ENCODE measurements around the gene ZER1.
"Not testable (repeated sequence)": the region's sequence is repeated elsewhere in the genome, so short reads cannot be mapped to it uniquely, and the experiment has no call there.

The ZER1 gene

GRCh38 chr9:128771745-128772519, at the start of gene ZER1:
TSS of gene ZER1 (minus strand) at chr9:128771927. CDS start at chr9:128755565, 16,362 bp downstream.
- peak; percentile 40 for DNase-seq

- no peak for DNase-seq
Measured at GRCh38 chr9:128820665-128821583, 49.2 kb upstream of the ZER1 start.

DNA sequence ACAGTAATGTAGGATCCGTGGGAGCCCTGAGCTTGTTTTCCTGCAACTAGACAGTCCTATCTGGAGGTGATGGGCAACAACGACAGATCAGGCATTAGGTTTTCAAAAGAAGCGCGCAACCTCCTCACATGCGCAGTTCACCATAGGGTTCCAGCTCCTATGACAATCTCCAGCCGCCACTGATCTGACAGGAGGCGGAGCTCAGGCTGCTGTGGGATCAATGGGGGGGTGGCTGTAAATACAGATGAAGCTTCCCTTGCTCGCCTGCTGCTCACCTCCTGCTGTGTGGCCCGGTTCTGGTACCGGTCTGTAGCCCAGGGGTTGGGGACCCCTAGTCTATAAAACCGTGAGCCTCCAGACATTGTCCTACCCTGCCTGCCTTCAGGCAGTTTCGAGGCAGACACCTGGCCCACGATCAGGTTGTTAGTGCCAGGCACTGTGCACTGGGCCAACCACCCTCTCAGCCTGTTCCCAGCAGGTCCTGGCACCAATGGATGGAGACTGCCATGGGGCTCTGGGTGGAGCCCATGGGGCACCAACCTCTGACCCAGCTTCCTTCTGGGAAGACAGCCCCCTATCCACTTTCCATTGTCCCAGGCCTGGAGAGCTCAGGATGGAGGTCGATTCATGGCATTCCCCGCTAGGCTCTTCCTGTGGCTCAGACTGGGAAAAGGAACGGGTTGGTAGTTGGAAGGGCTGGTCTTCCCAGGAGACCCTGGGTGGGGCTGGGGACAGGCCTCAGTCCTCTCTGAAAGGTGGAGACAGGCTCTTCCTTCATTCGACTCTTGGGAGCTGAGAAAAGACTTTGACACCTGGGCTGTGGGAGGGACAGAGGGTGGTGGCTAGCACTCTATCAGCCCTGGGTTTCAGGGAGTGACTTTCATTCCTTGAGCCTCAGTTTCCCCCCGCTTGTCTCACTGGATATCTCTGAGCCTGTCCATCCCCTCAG, 48.3 kb upstream of the ZER1 start:
- no peak for DNase-seq

DNA sequence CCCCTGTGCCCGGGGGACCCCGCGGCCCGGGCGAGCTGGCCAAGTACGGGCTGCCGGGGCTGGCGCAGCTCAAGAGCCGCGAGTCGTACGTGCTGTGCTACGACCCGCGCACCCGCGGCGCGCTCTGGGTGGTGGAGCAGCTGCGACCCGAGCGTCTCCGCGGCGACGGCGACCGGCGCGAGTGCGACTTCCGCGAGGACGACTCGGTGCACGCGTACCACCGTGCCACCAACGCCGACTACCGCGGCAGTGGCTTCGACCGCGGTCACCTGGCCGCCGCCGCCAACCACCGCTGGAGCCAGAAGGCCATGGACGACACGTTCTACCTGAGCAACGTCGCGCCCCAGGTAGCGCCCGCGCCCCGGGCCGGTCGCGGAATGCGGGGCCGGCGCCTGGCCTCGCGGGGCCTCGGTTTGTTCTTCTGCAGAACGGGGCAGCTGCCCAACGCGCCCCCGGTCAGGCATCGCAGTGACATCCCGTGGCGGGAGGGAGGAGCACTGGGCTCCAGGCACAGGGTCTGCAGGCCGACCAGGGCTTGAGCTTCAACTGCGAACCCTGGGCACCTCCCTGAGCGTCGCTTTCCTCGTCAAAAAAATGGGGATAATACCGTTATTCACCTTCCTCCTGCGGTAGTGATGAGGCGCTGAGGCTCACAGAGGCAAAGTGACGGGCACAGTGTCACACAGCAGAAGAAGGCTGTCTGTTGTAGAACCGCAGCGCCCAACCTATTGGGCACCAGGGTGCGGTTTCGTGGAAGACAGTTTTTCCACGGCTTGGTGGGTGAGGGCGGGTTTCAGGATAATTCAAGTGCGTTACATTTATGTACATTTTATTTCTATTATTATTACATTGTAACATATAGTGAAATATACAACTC, 47.4 kb upstream of the ZER1 start:
- no peak for DNase-seq

- DNase-seq: peak; percentile 69
Measured at GRCh38 chr9:128818099-128818838, 46.5 kb upstream of the ZER1 start, which contains the start of gene ENDOG. TSS of gene ENDOG (plus strand) at chr9:128818500. CDS start at chr9:128818685, 185 bp downstream.

- DNase-seq: no peak
Measured at GRCh38 chr9:128810873-128811272, 39.1 kb upstream of the ZER1 start.

GRCh38 chr9:128809831-128810230, 38.1 kb upstream of the ZER1 start:
- no peak for DNase-seq

GRCh38 chr9:128809036-128809599, 37.4 kb upstream of the ZER1 start:
- no peak for DNase-seq

GRCh38 chr9:128808543-128808942, 36.8 kb upstream of the ZER1 start:
- no peak for DNase-seq

DNA sequence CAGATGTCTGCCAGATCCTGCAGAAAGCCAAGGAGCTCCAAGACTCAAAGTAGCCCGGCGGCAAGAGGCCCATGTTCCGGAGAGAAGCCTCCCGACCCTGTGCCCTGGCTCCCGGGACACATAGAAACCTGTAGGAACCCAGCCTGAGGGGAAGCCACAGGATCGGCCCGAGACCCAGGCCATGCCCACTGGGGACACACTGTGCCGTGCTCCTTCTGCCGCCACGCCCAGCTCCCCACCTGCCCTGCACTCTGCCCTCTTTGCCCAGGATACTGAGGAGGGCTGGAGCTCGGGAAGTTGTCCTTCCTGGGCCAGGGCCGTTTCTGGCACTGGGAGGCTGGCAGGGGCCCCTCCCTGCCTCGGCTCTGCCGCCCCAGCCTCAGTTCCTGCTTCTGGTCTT, 36.1 kb upstream of the ZER1 start:
- DNase-seq: no peak

DNA sequence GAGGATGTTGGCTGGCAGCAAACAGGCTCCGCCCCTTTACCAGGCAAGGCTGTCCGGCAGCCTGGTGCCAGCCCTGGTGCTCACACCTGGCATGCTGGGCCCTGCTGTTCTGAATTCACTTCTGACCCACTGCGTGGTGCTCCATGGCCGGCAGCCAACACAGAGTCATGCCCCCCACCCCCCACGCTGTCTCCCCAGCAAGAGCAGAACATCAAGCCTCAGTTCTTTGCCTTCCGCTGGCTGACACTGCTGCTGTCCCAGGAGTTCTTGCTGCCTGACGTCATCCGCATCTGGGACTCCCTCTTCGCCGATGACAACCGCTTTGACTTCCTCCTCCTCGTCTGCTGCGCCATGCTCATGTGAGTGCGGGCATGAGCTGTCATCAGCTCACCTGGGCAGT, 33.9 kb upstream of the ZER1 start:
- DNase-seq: no peak

- DNase-seq: no peak
Measured at GRCh38 chr9:128802482-128802881, 30.8 kb upstream of the ZER1 start.

DNA sequence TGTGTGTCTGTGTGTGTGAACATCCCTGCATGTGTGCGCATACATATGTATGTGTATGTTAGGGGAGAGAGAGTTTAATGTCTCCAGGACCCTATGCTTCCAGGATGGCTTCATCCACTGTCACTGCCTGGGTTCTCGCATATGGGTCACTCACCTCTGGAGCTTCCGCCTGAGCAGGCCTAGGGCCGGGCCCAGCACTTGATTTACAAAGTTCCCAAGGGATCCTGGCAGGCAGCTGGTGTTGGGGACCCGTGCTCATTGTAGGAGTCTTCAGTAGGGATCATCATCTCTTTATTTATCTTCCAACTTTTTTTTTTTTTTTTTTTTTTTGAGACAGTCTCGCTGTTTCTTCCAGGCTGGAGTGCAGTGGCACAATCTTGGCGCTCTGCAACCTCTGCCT, 28.3 kb upstream of the ZER1 start:
- DNase-seq: no peak

DNA sequence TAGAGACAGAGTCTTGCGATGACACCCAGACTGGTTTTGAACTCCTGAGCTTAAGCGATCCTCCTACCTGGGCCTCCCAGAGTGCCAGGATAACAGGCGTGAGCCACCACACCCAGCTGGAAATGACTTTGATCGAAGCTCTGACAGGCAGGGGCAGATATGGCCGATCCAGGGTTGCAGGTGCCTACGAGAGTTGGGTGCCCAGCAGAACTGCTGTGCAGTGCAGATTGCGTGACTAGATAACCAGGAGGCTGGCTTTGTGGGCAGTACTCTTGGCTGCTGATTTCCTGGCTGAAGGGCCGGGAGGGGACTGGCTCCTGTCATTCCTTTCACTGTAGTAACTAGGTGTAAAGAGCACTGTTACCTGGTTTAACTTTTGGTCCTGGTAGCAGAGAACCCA, 27.2 kb upstream of the ZER1 start:
- DNase-seq: no peak

- DNase-seq: not testable (repeated sequence)
Measured at GRCh38 chr9:128794961-128795360, 23.2 kb upstream of the ZER1 start.

DNA sequence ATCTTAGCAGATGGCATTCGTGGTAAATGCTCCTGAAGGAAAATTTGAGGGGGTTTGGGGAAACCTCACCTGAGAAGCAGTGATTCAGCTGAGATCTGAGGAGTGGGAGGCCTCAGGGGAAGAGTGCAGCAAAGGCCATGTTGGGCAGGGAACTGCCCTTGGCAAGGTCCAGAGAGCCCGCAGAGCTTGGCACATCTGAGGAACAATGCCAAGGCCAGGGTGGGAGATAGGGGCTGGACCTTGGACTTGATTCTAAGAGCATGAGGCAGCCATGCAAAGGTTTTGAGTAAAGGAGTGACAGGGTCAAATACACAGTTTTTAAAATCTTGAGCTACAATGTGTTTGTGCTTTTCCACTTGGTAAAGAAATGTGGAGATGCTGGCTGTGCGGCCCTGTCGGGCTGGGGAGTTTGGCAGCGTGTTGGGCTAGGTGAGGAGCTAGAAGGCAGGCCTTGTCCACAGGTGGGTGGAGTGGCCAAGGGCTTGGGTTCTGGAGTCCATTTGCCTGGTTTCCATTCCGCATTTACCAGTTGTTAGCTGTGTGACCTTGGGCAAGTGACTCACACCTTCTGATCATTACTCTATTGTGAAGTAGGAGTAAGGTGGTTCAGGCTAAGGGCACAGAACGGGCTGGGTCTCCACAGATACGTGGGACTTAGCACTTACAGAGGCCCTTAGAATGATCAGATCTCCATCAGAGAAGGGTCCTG, 21.4 kb upstream of the ZER1 start:
- no peak for DNase-seq

DNA sequence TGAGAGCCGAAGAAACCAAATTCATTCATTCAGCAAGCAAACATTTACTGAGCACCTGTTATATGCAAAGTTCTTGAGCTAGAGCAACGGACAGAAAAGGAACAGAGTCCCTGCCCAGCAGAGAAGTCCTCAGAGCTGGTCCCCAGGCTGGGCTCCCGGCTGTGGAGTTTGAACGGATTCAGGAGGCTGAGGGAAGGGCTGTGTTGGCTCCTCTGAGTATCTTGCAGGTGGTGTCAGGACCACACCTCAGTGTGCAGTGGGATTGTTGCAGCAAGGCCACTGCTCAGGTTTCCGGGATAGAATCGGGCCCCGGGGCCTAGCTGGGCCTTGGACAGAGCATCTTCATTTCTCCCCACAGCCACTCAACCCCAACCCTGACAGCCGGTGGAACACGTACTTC, 20.4 kb upstream of the ZER1 start:
- no peak for DNase-seq

DNA sequence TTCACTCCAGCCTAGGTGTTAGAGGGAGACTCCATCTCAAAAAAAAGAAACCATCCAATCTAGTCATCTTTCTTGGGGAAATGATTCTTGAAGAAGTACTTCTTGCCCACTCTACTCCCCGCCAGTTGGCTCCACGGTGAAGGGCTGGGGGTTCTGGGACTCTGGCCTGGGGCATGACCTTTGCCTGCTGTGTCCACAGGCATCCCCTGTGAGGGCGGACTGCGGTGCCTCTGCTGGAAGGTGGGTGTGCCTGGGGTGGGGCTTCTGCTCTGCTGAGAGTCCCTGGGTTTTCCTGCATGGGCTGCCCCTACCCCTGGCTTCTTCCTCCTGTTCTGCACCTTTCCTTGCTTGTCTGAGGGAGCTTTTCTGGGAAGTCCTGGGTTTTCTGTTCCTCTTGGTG, 18.8 kb upstream of the ZER1 start:
- DNase-seq: no peak

DNA sequence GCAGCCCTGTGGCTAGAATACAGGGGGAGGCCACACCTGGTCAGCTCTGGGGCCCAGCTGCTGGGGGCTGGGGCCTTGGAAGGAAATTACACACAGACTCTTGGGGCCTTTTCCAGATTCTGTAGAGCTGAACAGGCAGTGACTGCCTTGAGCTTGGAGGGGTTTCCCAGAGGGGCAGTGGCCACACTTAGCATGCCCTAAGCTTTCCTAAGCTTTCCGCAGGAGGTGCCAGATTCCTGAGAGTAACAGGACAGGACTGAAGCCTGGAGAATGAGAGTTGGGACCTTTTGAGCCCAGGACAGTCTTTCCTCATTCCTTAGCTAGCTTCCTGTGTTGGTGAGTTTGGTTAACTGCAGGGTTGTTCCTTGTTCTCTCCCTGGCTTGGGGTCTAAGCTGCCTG, 16.7 kb upstream of the ZER1 start:
- no peak for DNase-seq

- no peak for DNase-seq
Measured at GRCh38 chr9:128787659-128788058, 15.9 kb upstream of the ZER1 start.

Measured in GOT3 (cell line).